IMR-90 (cell line): ENCODE results near the gene ZFP57. TPM values are rescaled to one million over a fixed set of nuclear protein-coding genes. Genes with fewer than 3 reads are reported as not detected.

Experiments
- ATAC-seq: fragments of 200-7000 bp; cut with Tn5 transposase; 2 replicates; pipeline ENCODE4 v1.9.1; 2020; ENCODE audit warnings: low read depth, mild to moderate bottlenecking, moderate library complexity
- BruUV-seq: library from RNA; stranded (reverse); fragments of 400-500 nt; replicated peaks from 2 replicates; lab custom pipeline; 2021; lab: Mats Ljungman, UMichigan
- CTCF ChIA-PET: fragments of 300-600 bp; formaldehyde crosslinking; extraction: SDS; loops from one replicate; lab custom pipeline; 2021; ENCODE audit warnings: antibody characterized with exemption; lab: Yijun Ruan, JAX
- POLR2A ChIA-PET: fragments of 300-600 bp; sonication (Branson Sonifier 250); formaldehyde crosslinking; loops from one replicate; lab custom pipeline; 2022; ENCODE audit warnings: antibody characterized with exemption; ENCODE audit not compliant: unreplicated experiment; lab: Charles Lee
- DNase-seq: peaks from one replicate; pipeline ENCODE4 v3.0.0; 2013
- H2AFZ ChIP-seq: replicated peaks from 2 replicates; pipeline ENCODE3; 2013; ENCODE audit warnings: low read length, mild to moderate bottlenecking; ENCODE audit not compliant: poor library complexity
- H2AK5ac ChIP-seq: 2 replicates; pipeline ENCODE4 v1.6.1; 2013; ENCODE audit warnings: low read depth, low read length, inconsistent platforms
- H2AK9ac ChIP-seq: replicated peaks from 2 replicates; pipeline ENCODE3; 2013; ENCODE audit warnings: mild to moderate bottlenecking, low read depth, low read length, moderate library complexity; ENCODE audit not compliant: poor library complexity
- H2BK120ac ChIP-seq: 2 replicates; pipeline ENCODE4 v1.6.1; 2013; ENCODE audit warnings: low read depth, low read length, inconsistent platforms
- H2BK15ac ChIP-seq: 3 replicates; pipeline ENCODE4 v1.6.1; 2013; ENCODE audit warnings: low read depth, low read length, inconsistent platforms
- H2BK20ac ChIP-seq: 2 replicates; pipeline ENCODE4 v1.6.1; 2013; ENCODE audit warnings: low read depth, mild to moderate bottlenecking, inconsistent platforms, low read length, moderate library complexity
- H2BK5ac ChIP-seq: 2 replicates; pipeline ENCODE4 v1.6.1; 2013; ENCODE audit warnings: mild to moderate bottlenecking, low read depth, low read length, inconsistent platforms; ENCODE audit not compliant: poor library complexity, severe bottlenecking
- H3K14ac ChIP-seq: replicated peaks from 2 replicates; pipeline ENCODE4 v1.6.1; 2013; ENCODE audit warnings: low read depth, low read length, inconsistent platforms
- H3K18ac ChIP-seq: 2 replicates; pipeline ENCODE4 v1.6.1; 2013; ENCODE audit warnings: low read depth, low read length, control low read depth
- H3K23ac ChIP-seq: 2 replicates; pipeline ENCODE4 v1.6.1; 2013; ENCODE audit warnings: low read depth, low read length, inconsistent platforms
- H3K27ac ChIP-seq: 2 replicates; pipeline ENCODE4 v1.5.1; 2013; ENCODE audit warnings: mild to moderate bottlenecking, control low read depth, low read length; ENCODE audit not compliant: insufficient read depth
- H3K27me3 ChIP-seq: 2 replicates; pipeline ENCODE4 v1.6.1; 2013; ENCODE audit warnings: low read length; ENCODE audit not compliant: control insufficient read depth, insufficient read depth
- H3K36me3 ChIP-seq: 2 replicates; pipeline ENCODE4 v1.6.1; 2013; ENCODE audit warnings: low read length, mixed read lengths; ENCODE audit not compliant: control insufficient read depth, insufficient read depth
- H3K4ac ChIP-seq: 2 replicates; pipeline ENCODE4 v1.6.1; 2013; ENCODE audit warnings: low read depth, low read length, inconsistent platforms
- H3K4me1 ChIP-seq: 2 replicates; pipeline ENCODE4 v1.6.1; 2013; ENCODE audit warnings: low read length, mixed read lengths; ENCODE audit not compliant: control insufficient read depth, insufficient read depth
- H3K4me2 ChIP-seq: 2 replicates; pipeline ENCODE4 v1.6.1; 2013; ENCODE audit warnings: low read depth, mild to moderate bottlenecking, control low read depth, low read length, moderate library complexity
- H3K4me3 ChIP-seq: 2 replicates; pipeline ENCODE4 v1.5.1; 2013; ENCODE audit warnings: low read depth, mild to moderate bottlenecking, control low read depth, low read length, moderate library complexity; ENCODE audit not compliant: insufficient read depth
- H3K56ac ChIP-seq: 2 replicates; pipeline ENCODE4 v1.6.1; 2013; ENCODE audit warnings: low read length, inconsistent platforms; ENCODE audit not compliant: insufficient read depth; ENCODE audit errors: extremely low read depth
- H3K79me1 ChIP-seq, 2 experiments: 2 replicates each; pipeline ENCODE4 v1.6.1; 2013; ENCODE audit warnings: low read length in 2 of 2, inconsistent platforms in 1 of 2, low read depth in 1 of 2
- H3K9ac ChIP-seq: 2 replicates; pipeline ENCODE4 v1.6.1; 2013; ENCODE audit warnings: low read depth, low read length, control low read depth
- H3K9me1 ChIP-seq: 2 replicates; pipeline ENCODE4 v1.6.1; 2013; ENCODE audit warnings: low read length, inconsistent platforms; ENCODE audit not compliant: insufficient read depth
- H3K9me3 ChIP-seq: 2 replicates; pipeline ENCODE4 v1.6.1; 2013; ENCODE audit warnings: low read length; ENCODE audit not compliant: control insufficient read depth, insufficient read depth
- H4K20me1 ChIP-seq: 2 replicates; pipeline ENCODE4 v1.6.1; 2013; ENCODE audit warnings: low read length, inconsistent platforms; ENCODE audit not compliant: insufficient read depth
- H4K5ac ChIP-seq: 2 replicates; pipeline ENCODE4 v1.6.1; 2013; ENCODE audit warnings: mild to moderate bottlenecking, low read depth, low read length, control low read depth
- H4K8ac ChIP-seq, 2 experiments: 2 replicates each; pipeline ENCODE4 v1.6.1; 2013; ENCODE audit warnings: low read depth in 2 of 2, low read length in 2 of 2, control low read depth in 1 of 2, inconsistent platforms in 1 of 2
- H4K91ac ChIP-seq: 2 replicates; pipeline ENCODE4 v1.6.1; 2013; ENCODE audit warnings: low read depth, low read length, inconsistent platforms; ENCODE audit not compliant: insufficient read depth
- BHLHE40 ChIP-seq: fragments of 150-350 bp; IDR thresholded peaks from 2 replicates; pipeline ENCODE4 v1.6.1; 2016; ENCODE audit warnings: mild to moderate bottlenecking, low read depth, low read length
- CEBPB ChIP-seq: IDR thresholded peaks from 2 replicates; pipeline ENCODE4 v1.6.1; 2012; ENCODE audit warnings: low read depth, low read length, improper control_type of control experiment
- FOS ChIP-seq: fragments of 150-350 bp; IDR thresholded peaks from 2 replicates; pipeline ENCODE4 v1.6.1; 2016; ENCODE audit warnings: low read depth, low read length
- MAZ ChIP-seq: IDR thresholded peaks from 2 replicates; pipeline ENCODE4 v1.6.1; 2012; ENCODE audit warnings: low read depth, mild to moderate bottlenecking, low read length, improper control_type of control experiment, moderate library complexity, borderline replicate concordance
- MXI1 ChIP-seq: IDR thresholded peaks from 2 replicates; pipeline ENCODE4 v1.6.1; 2012; ENCODE audit warnings: low read depth, mild to moderate bottlenecking, low read length, moderate library complexity, borderline replicate concordance
- POLR2A ChIP-seq: IDR thresholded peaks from 2 replicates; pipeline ENCODE4 v1.6.1; 2012; ENCODE audit warnings: mild to moderate bottlenecking, low read depth, low read length
- RAD21 ChIP-seq: IDR thresholded peaks from 2 replicates; pipeline ENCODE4 v1.6.1; 2012; ENCODE audit warnings: low read length, improper control_type of control experiment
- RCOR1 ChIP-seq: IDR thresholded peaks from 2 replicates; pipeline ENCODE4 v1.6.1; 2012; ENCODE audit warnings: mild to moderate bottlenecking, low read length, improper control_type of control experiment; ENCODE audit not compliant: insufficient replicate concordance
- SMC3 ChIP-seq: fragments of 150-350 bp; IDR thresholded peaks from 2 replicates; pipeline ENCODE4 v1.6.1; 2016; ENCODE audit warnings: low read depth, mild to moderate bottlenecking, antibody characterized with exemption, low read length, moderate library complexity
- WGBS, 2 experiments: methylation state at CpG; one replicate each; pipeline versions ENCODE4 v1.1.5 to v1.1.7; 2013; ENCODE audit warnings: missing lambda C conversion rate in 2 of 2; ENCODE audit not compliant: insufficient read length in 1 of 2; ENCODE audit errors: extremely low coverage in 2 of 2; 5-methylcytosine and 5-hydroxymethylcytosine counted together
- dilution Hi-C: fragments of 300-500 bp; cut with HindIII; formaldehyde crosslinking; loops from one replicate; pipeline ENCODE4 v1.14.3; 2018; ENCODE audit warnings: low sequenced_read_pairs; ENCODE audit not compliant: unreplicated experiment
- in situ Hi-C: fragments of 300-500 bp; cut with MboI; formaldehyde crosslinking; loops from 3 replicates; pipeline ENCODE4 v1.14.3; 2019; ENCODE audit warnings: low sequenced_read_pairs, inconsistent platforms, mixed read lengths
- intact Hi-C: fragments of 100-400 bp; cut with micrococcal nuclease; formaldehyde crosslinking; loops from 2 replicates; pipeline ENCODE4 v1.10.0; 2022
- polyA plus RNA-seq, 3 experiments: library from polyadenylated mRNA; depleted of rRNA; stranded (reverse); fragments of >200 nt; gene quantifications; 2 replicates each; pipeline ENCODE4 v1.2.3, GENCODE V29; 2012; ENCODE audit warnings: low replicate concordance in 1 of 3
- total RNA-seq: library from RNA; depleted of rRNA; stranded (reverse); fragments of >200 nt; gene quantifications from 2 replicates; pipeline ENCODE4 v1.2.3, GENCODE V29; 2012
- TF ChIP-seq, protein P1 (sequence below): conservative IDR thresholded peaks from 2 replicates; pipeline ENCODE4 v1.5.1; 2012; ENCODE audit warnings: mild to moderate bottlenecking, low read depth, low read length, improper control_type of control experiment
- TF ChIP-seq, protein P2 (sequence below): fragments of 150-350 bp; IDR thresholded peaks from 2 replicates; pipeline ENCODE4 v1.6.1; 2016; ENCODE audit warnings: low read depth, mild to moderate bottlenecking, low read length, moderate library complexity, borderline replicate concordance

The ZFP57 gene
- total and polyA plus RNA-seq, 2 of the 4 experiments (the other 2 are of a cell fraction), result not detected

DNA sequence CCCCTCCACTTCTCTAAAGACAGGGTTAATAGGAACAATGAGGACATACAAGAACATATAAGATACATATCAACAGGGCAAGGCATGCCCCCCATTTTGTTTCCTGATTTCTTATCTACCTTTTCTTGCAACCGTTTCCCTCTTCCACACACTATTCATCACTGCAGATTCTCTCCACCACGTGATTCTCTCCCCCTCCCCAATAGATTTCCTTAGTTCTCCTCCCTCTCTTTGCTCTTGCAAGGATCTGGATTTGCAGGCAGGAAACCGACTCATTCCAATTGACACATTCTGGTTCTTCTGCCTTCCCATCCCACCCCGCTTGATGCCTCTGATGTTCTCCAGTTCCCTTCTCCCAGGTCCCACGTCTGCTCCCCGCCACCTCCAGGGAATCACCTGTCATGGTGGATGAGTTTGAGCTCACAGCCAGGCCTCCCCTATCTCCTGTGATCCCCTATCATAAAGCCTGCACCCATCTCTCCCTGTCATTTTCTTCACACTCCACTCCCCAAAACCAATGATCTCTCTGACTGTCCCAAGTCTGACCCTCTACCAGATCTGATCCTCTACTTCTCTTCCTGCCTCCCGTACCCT is 55.5 kb downstream of the ZFP57 start (continued):
- TF ChIP-seq, protein P1, sequence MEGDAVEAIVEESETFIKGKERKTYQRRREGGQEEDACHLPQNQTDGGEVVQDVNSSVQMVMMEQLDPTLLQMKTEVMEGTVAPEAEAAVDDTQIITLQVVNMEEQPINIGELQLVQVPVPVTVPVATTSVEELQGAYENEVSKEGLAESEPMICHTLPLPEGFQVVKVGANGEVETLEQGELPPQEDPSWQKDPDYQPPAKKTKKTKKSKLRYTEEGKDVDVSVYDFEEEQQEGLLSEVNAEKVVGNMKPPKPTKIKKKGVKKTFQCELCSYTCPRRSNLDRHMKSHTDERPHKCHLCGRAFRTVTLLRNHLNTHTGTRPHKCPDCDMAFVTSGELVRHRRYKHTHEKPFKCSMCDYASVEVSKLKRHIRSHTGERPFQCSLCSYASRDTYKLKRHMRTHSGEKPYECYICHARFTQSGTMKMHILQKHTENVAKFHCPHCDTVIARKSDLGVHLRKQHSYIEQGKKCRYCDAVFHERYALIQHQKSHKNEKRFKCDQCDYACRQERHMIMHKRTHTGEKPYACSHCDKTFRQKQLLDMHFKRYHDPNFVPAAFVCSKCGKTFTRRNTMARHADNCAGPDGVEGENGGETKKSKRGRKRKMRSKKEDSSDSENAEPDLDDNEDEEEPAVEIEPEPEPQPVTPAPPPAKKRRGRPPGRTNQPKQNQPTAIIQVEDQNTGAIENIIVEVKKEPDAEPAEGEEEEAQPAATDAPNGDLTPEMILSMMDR, result no peak

DNA sequence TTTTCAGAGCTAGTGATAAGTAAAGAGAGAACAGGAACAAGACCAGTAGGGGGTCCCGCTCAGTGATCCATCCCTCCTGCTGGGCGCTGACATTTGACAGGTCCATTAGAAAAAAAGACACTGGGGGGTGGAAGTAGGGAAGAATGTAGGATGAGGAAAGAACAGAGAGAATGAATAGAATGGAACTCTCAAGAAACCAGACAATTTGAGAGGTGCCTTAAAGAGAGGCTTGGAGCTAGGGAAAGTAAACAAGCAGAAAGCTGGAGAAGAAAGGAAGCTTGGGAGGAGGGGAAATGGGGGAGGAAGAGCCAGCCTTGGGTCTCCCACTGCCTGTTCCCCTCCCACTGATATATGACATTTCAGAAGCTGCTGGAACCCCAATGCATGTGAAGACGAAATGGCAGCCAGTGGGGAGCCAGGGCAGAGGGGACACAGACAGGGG is 56.4 kb downstream of the ZFP57 start:
- peaks cover 7% of the 10 kb centered on the region for H3K4me1 ChIP-seq
- no peak overlapping the region for H3K14ac ChIP-seq
- no peak overlapping the region for H3K4me3 ChIP-seq
- H3K56ac ChIP-seq, result no peak overlapping the region
- ChIA-PET POLR2A (no interaction called here), CTCF (interaction anchor here (2.3 kb wide), 1 partner anchor 10 kb away, joined by 5 read pairs; no protein-coding TSS in a partner anchor)
- H2BK20ac ChIP-seq, result no peak overlapping the region
- H3K4me2 ChIP-seq, result no peak overlapping the region
- H3K18ac ChIP-seq, result no peak overlapping the region
- H3K23ac ChIP-seq, result no peak overlapping the region
- H3K27ac ChIP-seq, result no peak overlapping the region
- no peak overlapping the region for H3K4ac ChIP-seq
- H4K8ac ChIP-seq, result no peak overlapping the region
- no peaks in the 10 kb centered on the region for H3K9me3 ChIP-seq
- no TSS peak for BruUV-seq
- no peak overlapping the region for H2BK15ac ChIP-seq
- H3K9ac ChIP-seq, result no peak overlapping the region
- DNase-seq (no peak), ATAC-seq (no peak)
- peaks cover 23 to 45% of the 10 kb centered on the region in 2 experiments for H3K79me1 ChIP-seq
- WGBS, 2 experiments, result no CpG with 5 or more reads among the region's 3 CpGs
- intact Hi-C loops (no loop called here), dilution Hi-C loops (no loop called here), in situ Hi-C loops (no loop called here)
- H3K27me3 ChIP-seq, result no peaks in the 10 kb centered on the region
- no peak overlapping the region for H2BK120ac ChIP-seq
- no peak overlapping the region for H4K91ac ChIP-seq
- H2BK5ac ChIP-seq, result no peak overlapping the region
- no peak overlapping the region for H2AFZ ChIP-seq
- no peak overlapping the region for H2AK5ac ChIP-seq
- H3K36me3 ChIP-seq, result peaks cover 31% of the 10 kb centered on the region
- peaks cover 11% of the 10 kb centered on the region for H3K9me1 ChIP-seq
- H4K20me1 ChIP-seq, result peaks cover 4% of the 10 kb centered on the region
- H4K5ac ChIP-seq, result no peak overlapping the region
- no peak overlapping the region for H2AK9ac ChIP-seq
- no peak for TF ChIP-seq CEBPB
- TF ChIP-seq SMC3, result no peak
- no peak for TF ChIP-seq BHLHE40
- no peak for TF ChIP-seq RAD21
- TF ChIP-seq, protein P2, sequence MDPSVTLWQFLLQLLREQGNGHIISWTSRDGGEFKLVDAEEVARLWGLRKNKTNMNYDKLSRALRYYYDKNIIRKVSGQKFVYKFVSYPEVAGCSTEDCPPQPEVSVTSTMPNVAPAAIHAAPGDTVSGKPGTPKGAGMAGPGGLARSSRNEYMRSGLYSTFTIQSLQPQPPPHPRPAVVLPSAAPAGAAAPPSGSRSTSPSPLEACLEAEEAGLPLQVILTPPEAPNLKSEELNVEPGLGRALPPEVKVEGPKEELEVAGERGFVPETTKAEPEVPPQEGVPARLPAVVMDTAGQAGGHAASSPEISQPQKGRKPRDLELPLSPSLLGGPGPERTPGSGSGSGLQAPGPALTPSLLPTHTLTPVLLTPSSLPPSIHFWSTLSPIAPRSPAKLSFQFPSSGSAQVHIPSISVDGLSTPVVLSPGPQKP, result no peak
- no peak for TF ChIP-seq MAZ
- TF ChIP-seq, protein P1, result no peak
- TF ChIP-seq POLR2A, result no peak
- TF ChIP-seq FOS, result no peak
- no peak for TF ChIP-seq RCOR1
- no peak for TF ChIP-seq MXI1
